CD4-positive, alpha-beta memory T cell (primary cell): ENCODE measurements around the gene EMC10. TPM values are rescaled to one million over a fixed set of nuclear protein-coding genes. Genes with fewer than 3 reads are reported as not detected.
"Not testable (repeated sequence)": the region's sequence is repeated elsewhere in the genome, so short reads cannot be mapped to it uniquely, and the experiment has no call there.

Source experiments
- CTCF ChIA-PET: fragments of 350-600 bp; sonication (Branson Sonifier 250); formaldehyde crosslinking; loops from one replicate; lab custom pipeline; 2021; ENCODE audit warnings: inconsistent platforms; ENCODE audit not compliant: partially characterized antibody; lab: Charles Lee
- POLR2A ChIA-PET: fragments of 350-600 bp; sonication (Branson Sonifier 250); formaldehyde crosslinking; loops from one replicate; lab custom pipeline; 2021; ENCODE audit not compliant: partially characterized antibody; lab: Charles Lee
- DNase-seq, 5 donors: peaks; one replicate each; pipeline versions ENCODE4 v3.0.0 to v3.0.0-alpha.2; 2020 to 2022; ENCODE audit warnings: mixed read lengths in 1 of 5
- H3K27ac ChIP-seq: one replicate; pipeline ENCODE4 v1.7.0; 2013; ENCODE audit warnings: low read depth, low read length
- H3K27me3 ChIP-seq: 2 replicates; pipeline ENCODE4 v1.7.0; 2013; ENCODE audit warnings: mild to moderate bottlenecking, low read length, moderate library complexity; ENCODE audit not compliant: insufficient read depth
- H3K36me3 ChIP-seq: 2 replicates; pipeline ENCODE4 v1.7.0; 2013; ENCODE audit warnings: mild to moderate bottlenecking, low read length, moderate library complexity; ENCODE audit not compliant: insufficient read depth
- H3K4me1 ChIP-seq: 2 replicates; pipeline ENCODE4 v1.7.0; 2013; ENCODE audit warnings: mild to moderate bottlenecking, low read length, moderate library complexity; ENCODE audit not compliant: insufficient read depth
- H3K4me3 ChIP-seq, 2 donors: one replicate each; pipeline ENCODE4 v1.7.0; 2013; ENCODE audit warnings: low read length in 2 of 2, mild to moderate bottlenecking in 1 of 2
- H3K9me3 ChIP-seq, 2 donors: one replicate each; pipeline ENCODE4 v1.7.0; 2013; ENCODE audit warnings: low read length in 2 of 2, control low read depth in 1 of 2; ENCODE audit not compliant: control insufficient read depth in 1 of 2
- H3K27ac Mint-ChIP-seq, 7 donors: one replicate each; pipeline ENCODE4 v1.8.0; 2020 to 2021; ENCODE audit warnings: mixed read lengths in 7 of 7, mild to moderate bottlenecking in 6 of 7, inconsistent platforms in 3 of 7, moderate library complexity in 3 of 7
- H3K27me3 Mint-ChIP-seq, 2 donors: one replicate each; pipeline ENCODE4 v1.8.0; 2020 to 2021; ENCODE audit warnings: mixed read lengths in 2 of 2
- H3K36me3 Mint-ChIP-seq, 2 donors: one replicate each; pipeline ENCODE4 v1.8.0; 2020 to 2021; ENCODE audit warnings: mixed read lengths in 2 of 2, inconsistent platforms in 1 of 2, mild to moderate bottlenecking in 1 of 2
- H3K4me1 Mint-ChIP-seq, 4 donors: one replicate each; pipeline ENCODE4 v1.8.0; 2020 to 2021; ENCODE audit warnings: mixed read lengths in 4 of 4, mild to moderate bottlenecking in 1 of 4
- H3K4me3 Mint-ChIP-seq, 8 donors: one replicate each; pipeline ENCODE4 v1.8.0; 2020 to 2021; ENCODE audit warnings: mixed read lengths in 8 of 8, mild to moderate bottlenecking in 7 of 8, moderate library complexity in 6 of 8, inconsistent platforms in 3 of 8
- H3K9me3 Mint-ChIP-seq, 8 donors: one replicate each; pipeline ENCODE4 v1.8.0; 2020 to 2021; ENCODE audit warnings: mixed read lengths in 8 of 8, mild to moderate bottlenecking in 5 of 8, inconsistent platforms in 3 of 8, moderate library complexity in 1 of 8
- intact Hi-C: fragments of 100-400 bp; cut with micrococcal nuclease; formaldehyde crosslinking; loops from one replicate; pipeline ENCODE4 v1.15.1; 2023
- polyA plus RNA-seq, 2 donors: library from polyadenylated mRNA; unstranded; fragments of 300-500 nt; fragmentation: Illumina TruSeq; gene quantifications; one replicate each; pipeline ENCODE4 v1.2.3, GENCODE V29; 2021
- total RNA-seq, 2 experiments: library from RNA; stranded (reverse); gene quantifications; one replicate each; pipeline ENCODE4 v1.2.3, GENCODE V29; 2021

Gene EMC10
- total and polyA plus RNA-seq, 4 experiments from 2014 or later, result 7.8 to 92.6 (median 46.9) TPM

DNA sequence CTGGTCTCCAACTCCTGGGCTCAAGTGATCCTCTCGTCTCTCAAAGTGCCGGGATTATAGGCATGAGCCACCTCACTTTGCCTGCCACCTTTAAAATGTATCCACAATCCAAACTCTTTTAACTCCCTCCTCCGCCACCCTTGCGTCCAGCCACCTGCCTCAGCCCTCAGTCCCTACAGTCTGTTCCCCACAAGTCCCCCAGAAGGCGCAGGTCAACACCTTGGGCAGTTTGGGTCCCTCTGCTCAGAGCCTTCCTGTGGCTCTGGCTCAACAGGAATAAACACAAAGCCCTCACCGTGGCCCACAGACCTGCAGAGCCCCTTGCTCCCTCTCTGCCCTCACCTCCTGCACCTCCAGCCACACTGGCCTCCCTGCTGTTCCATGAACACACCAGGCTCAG, 7.5 kb upstream of the EMC10 start:
- H3K4me3 Mint-ChIP-seq, result no peak overlapping the region
- H3K9me3 Mint-ChIP-seq, result no peaks in the 10 kb centered on the region
- Histone ChIP-seq H3K4me1 (no peaks in the 10 kb centered on the region), H3K27me3 (no peaks in the 10 kb centered on the region), H3K9me3 (no peaks in the 10 kb centered on the region), H3K27ac (no peak overlapping the region), H3K4me3 (no peak overlapping the region), H3K36me3 (no peaks in the 10 kb centered on the region)
- peak overlapping the region in 2 of 7 donors; percentile 28 to 33 for H3K27ac Mint-ChIP-seq
- no peaks in the 10 kb centered on the region for H3K4me1 Mint-ChIP-seq
- no peaks in the 10 kb centered on the region for H3K36me3 Mint-ChIP-seq
- peaks cover 2 to 4% of the 10 kb centered on the region in 2 donors for H3K27me3 Mint-ChIP-seq
- intact Hi-C loops, result no loop called here
- ChIA-PET POLR2A (no interaction called here), CTCF (no interaction called here)
- no peak for DNase-seq

- H3K27me3 ChIP-seq, H3K36me3 ChIP-seq, H3K27ac ChIP-seq, DNase-seq, H3K27me3 Mint-ChIP-seq, intact Hi-C loops, H3K4me3 ChIP-seq, H3K4me3 Mint-ChIP-seq, H3K9me3 Mint-ChIP-seq, H3K9me3 ChIP-seq: not testable (repeated sequence)
- Mint-ChIP-seq H3K4me1 (peaks cover 10 to 32% (median 18%) of the 10 kb centered on the region in 4 donors), H3K36me3 (peaks cover 5 to 18% of the 10 kb centered on the region in 2 donors), H3K27ac (peak overlapping the region in 6 of 7 donors; percentile 15 to 79 (median 48))
- POLR2A ChIA-PET, result interaction anchor here (0.7 kb wide), 1 partner anchor 680 kb away, joined by 3 read pairs; no protein-coding TSS in a partner anchor
- H3K4me1 ChIP-seq, result peaks cover 16% of the 10 kb centered on the region
- CTCF ChIA-PET, result interaction anchor here (1.2 to 1.5 kb wide), 3 partner anchors 11 to 115 kb away, joined by 3 to 7 read pairs (median 3); no protein-coding TSS in a partner anchor
These were observed 3.0 kb upstream of the EMC10 start for GRCh38 chr19:50473336-50473735.

GRCh38 chr19:50475101-50475568, 1.2 kb upstream of the EMC10 start:
- Mint-ChIP-seq H3K27me3 (no peaks in the 10 kb centered on the region), H3K4me1 (peaks cover 12 to 33% (median 24%) of the 10 kb centered on the region in 4 donors), H3K9me3 (peaks cover 0 to 3% (median 0%) of the 10 kb centered on the region in 8 donors), H3K27ac (peak overlapping the region; percentile 78 to 98 (median 94)), H3K36me3 (peaks cover 8 to 24% of the 10 kb centered on the region in 2 donors), H3K4me3 (peak overlapping the region; percentile 48 to 99 (median 69))
- DNase-seq, result no peak
- H3K27me3 ChIP-seq, result no peaks in the 10 kb centered on the region
- intact Hi-C loops, result loop anchor here (5.0 kb wide), 1 partner anchor 118 kb away; no protein-coding TSS in a partner anchor
- peaks cover 25% of the 10 kb centered on the region for H3K4me1 ChIP-seq
- CTCF ChIA-PET, result no interaction called here
- no peak overlapping the region for H3K27ac ChIP-seq
- peaks cover 20% of the 10 kb centered on the region for H3K36me3 ChIP-seq
- H3K9me3 ChIP-seq, result no peaks in the 10 kb centered on the region
- POLR2A ChIA-PET, result interaction anchor here (0.6 kb wide), 1 partner anchor 117 kb away, joined by 3 read pairs; no protein-coding TSS in a partner anchor
- no peak overlapping the region for H3K4me3 ChIP-seq

- peaks cover 25% of the 10 kb centered on the region for H3K4me1 ChIP-seq
- CTCF ChIA-PET, result no interaction called here
- intact Hi-C loops, result loop anchor here (1.0 to 5.0 kb wide), 3 partner anchors 36 to 118 kb away; partner anchors contain the start of genes JOSD2 and NR1H2
These were observed 527 bp upstream of the EMC10 start for GRCh38 chr19:50475736-50476223.

DNA sequence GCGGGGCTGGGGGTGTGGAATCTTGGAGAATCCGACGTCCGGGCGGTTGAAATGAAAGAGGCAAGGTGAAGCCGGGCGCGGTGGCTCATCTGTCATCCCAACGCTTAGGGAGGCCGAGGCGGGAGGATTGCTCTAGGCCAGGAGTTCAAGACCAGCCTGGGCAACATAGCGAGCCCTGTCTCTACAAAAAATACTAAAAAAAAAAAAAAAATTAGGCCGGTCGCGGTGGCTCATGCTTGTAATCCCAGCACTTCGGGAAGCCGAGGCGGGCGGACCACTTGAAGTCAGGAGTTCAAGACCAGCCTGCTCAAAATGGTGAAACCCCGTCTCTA, 566 bp downstream of the EMC10 start:
- Mint-ChIP-seq H3K4me3 (peak overlapping the region; percentile 95 to 99 (median 98)), H3K36me3 (peaks cover 12 to 31% of the 10 kb centered on the region in 2 donors), H3K27ac (peak overlapping the region; percentile 93 to 98 (median 97)), H3K4me1 (peaks cover 13 to 33% (median 24%) of the 10 kb centered on the region in 4 donors), H3K27me3 (no peaks in the 10 kb centered on the region), H3K9me3 (peaks cover 0 to 3% (median 0%) of the 10 kb centered on the region in 8 donors)
- Histone ChIP-seq H3K4me3 (peak overlapping the region; percentile 66 to 85), H3K27me3 (no peaks in the 10 kb centered on the region), H3K4me1 (peaks cover 25% of the 10 kb centered on the region), H3K27ac (peak overlapping the region; percentile 89), H3K36me3 (peaks cover 37% of the 10 kb centered on the region), H3K9me3 (no peaks in the 10 kb centered on the region)
- ChIA-PET POLR2A (interaction anchor here (1.2 to 1.7 kb wide), 3 partner anchors 14 to 119 kb away, joined by 3 to 9 read pairs (median 3); partner anchors contain the start of gene JOSD2), CTCF (interaction anchor here (0.7 kb wide), 1 partner anchor 1690 kb away, joined by 3 read pairs; no protein-coding TSS in a partner anchor)
- intact Hi-C loops, result loop anchor here (1.0 to 5.0 kb wide), 3 partner anchors 34 to 120 kb away; partner anchors contain the start of genes JOSD2 and NR1H2
- no peak for DNase-seq

More at GRCh38 chr19:50475736-50476223, 527 bp upstream of the EMC10 start:
- H3K9me3 Mint-ChIP-seq, result peaks cover 0 to 3% (median 0%) of the 10 kb centered on the region in 8 donors
- Histone ChIP-seq H3K27me3 (no peaks in the 10 kb centered on the region), H3K36me3 (peaks cover 27% of the 10 kb centered on the region), H3K27ac (peak overlapping the region; percentile 89), H3K4me3 (peak overlapping the region in 1 of 2 donors; percentile 85), H3K9me3 (no peaks in the 10 kb centered on the region)
- POLR2A ChIA-PET, result interaction anchor here (1.2 to 1.7 kb wide), 3 partner anchors 13 to 118 kb away, joined by 3 to 9 read pairs (median 3); partner anchors contain the start of gene JOSD2
- peak overlapping the region; percentile 62 to 99 (median 98) for H3K4me3 Mint-ChIP-seq
- peaks cover 12 to 33% (median 24%) of the 10 kb centered on the region in 4 donors for H3K4me1 Mint-ChIP-seq
- no peak for DNase-seq
- H3K27ac Mint-ChIP-seq, result peak overlapping the region; percentile 93 to 98 (median 97)
- H3K27me3 Mint-ChIP-seq, result no peaks in the 10 kb centered on the region
- peaks cover 8 to 26% of the 10 kb centered on the region in 2 donors for H3K36me3 Mint-ChIP-seq

GRCh38 chr19:50477751-50478515, 1.6 kb downstream of the EMC10 start:
- intact Hi-C loops, result loop anchor here (5.0 kb wide), 1 partner anchor 121 kb away; no protein-coding TSS in a partner anchor

More at GRCh38 chr19:50477751-50478515, 1.6 kb downstream of the EMC10 start:
- Histone ChIP-seq H3K9me3 (no peaks in the 10 kb centered on the region), H3K27me3 (no peaks in the 10 kb centered on the region), H3K4me1 (peaks cover 25% of the 10 kb centered on the region), H3K4me3 (peak overlapping the region in 1 of 2 donors; percentile 85), H3K36me3 (peaks cover 38% of the 10 kb centered on the region), H3K27ac (no peak overlapping the region)
- ChIA-PET CTCF (interaction anchor here (1.1 to 2.2 kb wide), 3 partner anchors 18 to 112 kb away, joined by 3 to 5 read pairs (median 4); no protein-coding TSS in a partner anchor), POLR2A (interaction anchor here (1.0 to 1.6 kb wide), 3 partner anchors 25 to 121 kb away, joined by 3 to 5 read pairs (median 5); partner anchors contain the start of gene JOSD2)
- Mint-ChIP-seq H3K4me3 (peak overlapping the region; percentile 95 to 99 (median 98)), H3K4me1 (peaks cover 13 to 33% (median 24%) of the 10 kb centered on the region in 4 donors), H3K36me3 (peaks cover 12 to 37% of the 10 kb centered on the region in 2 donors), H3K27me3 (no peaks in the 10 kb centered on the region), H3K27ac (peak overlapping the region; percentile 24 to 98 (median 82)), H3K9me3 (peaks cover 0 to 3% (median 0%) of the 10 kb centered on the region in 8 donors)
- DNase-seq, result no peak
